G401.6 (cell line): Measurements from ENCODE around the gene KIRREL3.

Experiments used
- FAIRE-seq: peaks from 2 replicates; lab custom pipeline; 2012; peaks lifted over from hg19 to GRCh38; lab: Jason Lieb, UNC

KIRREL3 gene

DNA sequence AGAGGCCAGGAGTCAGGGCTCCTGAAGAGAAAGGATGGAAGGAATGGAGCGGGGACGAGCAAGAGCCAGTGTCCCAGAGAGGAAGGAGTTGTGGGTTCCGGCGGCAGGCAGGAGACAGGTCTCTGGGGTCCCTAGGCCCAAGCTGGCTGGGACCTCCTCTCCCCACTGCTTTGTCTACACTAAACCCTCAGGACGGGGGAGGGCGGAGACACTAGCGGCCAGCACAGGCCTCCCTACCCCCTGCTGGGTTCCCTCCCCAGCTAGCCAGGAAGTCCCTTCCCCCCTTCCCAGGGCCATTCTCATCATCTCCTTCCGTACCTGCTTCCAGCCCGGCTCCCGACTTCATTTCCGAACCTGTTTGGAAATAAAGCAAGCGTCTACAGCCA, 565.6 kb downstream of the KIRREL3 start:
- FAIRE-seq: no peak

GRCh38 chr11:126433989-126434949, 566.3 kb downstream of the KIRREL3 start:
- no peak for FAIRE-seq

- FAIRE-seq: no peak
These were observed 567.2 kb downstream of the KIRREL3 start for GRCh38 chr11:126433244-126433846.

DNA sequence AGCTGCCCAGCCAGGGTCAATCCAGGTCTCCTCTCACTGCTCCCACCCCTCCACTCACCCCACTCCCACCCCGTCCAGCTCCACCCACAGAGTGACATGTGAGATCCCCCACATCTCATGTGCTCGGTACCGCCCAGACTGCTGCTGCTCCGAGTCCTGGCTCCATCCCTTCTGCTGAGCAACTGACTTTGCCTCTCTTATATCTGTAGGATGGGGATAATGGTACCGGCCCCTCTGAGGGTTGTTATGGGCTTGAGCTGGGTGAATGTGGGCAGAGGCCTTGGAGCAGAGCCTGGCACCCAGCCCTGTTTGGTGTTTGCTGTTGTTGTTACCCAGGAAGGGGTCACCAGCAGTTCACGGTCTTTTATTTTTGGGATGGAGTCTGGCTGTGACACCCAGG, 568.0 kb downstream of the KIRREL3 start:
- no peak for FAIRE-seq

DNA sequence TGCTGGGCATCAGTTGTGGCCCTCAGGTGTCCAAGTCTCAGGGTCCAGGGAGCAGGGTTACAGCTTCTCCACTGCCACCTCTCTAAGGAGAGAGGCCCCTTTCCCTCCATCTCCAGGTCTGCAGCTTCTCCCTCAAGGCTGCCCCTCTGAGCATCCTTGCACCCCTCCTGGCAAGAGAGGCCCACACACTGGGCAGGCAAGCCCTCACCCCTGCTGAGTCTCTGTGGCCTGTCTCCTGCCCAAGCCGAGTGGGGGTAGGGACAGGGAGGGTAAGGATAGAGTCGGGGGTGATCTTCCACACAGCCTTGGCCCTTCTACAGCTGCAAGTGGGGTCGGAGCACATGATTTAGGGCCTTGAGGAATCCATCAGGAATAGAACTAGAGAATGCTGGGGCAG, 568.5 kb downstream of the KIRREL3 start:
- FAIRE-seq: no peak

GRCh38 chr11:126431401-126432064, 569.0 kb downstream of the KIRREL3 start:
- FAIRE-seq: no peak

DNA sequence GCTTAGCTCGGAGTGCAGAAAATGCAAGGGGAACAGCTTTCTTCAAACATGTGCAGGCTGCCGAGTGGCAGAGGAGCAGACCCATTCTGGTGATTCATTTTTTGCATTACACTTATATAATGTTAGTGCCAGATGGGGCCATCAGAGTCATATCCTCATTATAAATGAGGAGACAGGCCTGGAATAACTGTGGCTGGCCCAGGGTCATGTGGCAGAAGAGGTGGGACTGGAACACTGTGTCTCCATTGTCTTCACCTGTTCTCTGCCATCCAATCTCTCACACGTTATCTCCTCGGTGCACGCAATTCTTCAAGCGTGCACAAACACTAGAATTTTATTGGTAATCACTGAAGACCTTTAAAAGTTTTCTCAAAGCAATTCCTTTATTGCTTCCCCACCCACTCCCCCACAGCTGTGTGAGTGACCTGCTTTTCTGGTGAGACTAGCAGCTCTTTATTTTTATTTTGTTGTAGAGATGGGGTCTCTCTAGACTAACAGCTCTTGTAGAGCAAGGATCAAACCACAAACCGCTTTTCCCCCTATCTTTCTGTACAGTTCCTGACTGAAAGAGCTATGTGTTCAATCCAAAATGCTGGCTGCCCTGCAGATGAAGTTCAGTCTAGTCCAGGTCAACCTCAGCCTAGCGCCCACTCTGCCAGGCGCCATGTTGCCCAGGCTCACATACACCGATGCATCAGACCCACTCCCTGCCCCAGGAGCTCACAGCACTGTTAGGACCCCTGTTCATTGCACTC, 569.8 kb downstream of the KIRREL3 start:
- no peak for FAIRE-seq

GRCh38 chr11:126426820-126427749, 573.5 kb downstream of the KIRREL3 start:
- FAIRE-seq: no peak

- FAIRE-seq: no peak
These were observed 574.5 kb downstream of the KIRREL3 start for GRCh38 chr11:126426106-126426505.

GRCh38 chr11:126424471-126425039, 576.0 kb downstream of the KIRREL3 start:
- no peak for FAIRE-seq

DNA sequence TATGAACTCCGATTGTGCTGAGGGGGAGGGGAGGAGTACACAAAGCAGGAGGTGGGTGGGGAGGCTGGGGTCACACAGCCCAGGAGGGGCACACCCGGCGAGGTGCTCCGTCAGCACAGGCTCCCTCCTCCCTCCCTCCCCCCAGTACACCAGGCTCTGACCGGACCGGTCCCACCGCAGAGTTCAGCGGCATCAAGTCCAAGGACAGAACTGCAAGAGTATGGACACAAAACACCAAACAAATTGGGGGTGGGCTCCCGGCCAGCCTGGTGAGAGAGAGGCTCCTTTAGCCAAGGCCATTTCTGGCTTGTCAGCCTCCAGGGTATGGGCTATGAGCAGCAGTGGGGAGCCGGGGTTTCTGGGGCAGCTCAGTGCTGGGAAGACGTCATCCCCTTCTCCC, 576.8 kb downstream of the KIRREL3 start:
- FAIRE-seq: no peak

GRCh38 chr11:126423154-126423553, 577.4 kb downstream of the KIRREL3 start:
- no peak for FAIRE-seq

- FAIRE-seq: no peak
These were observed 578.1 kb downstream of the KIRREL3 start for GRCh38 chr11:126422446-126422845.

DNA sequence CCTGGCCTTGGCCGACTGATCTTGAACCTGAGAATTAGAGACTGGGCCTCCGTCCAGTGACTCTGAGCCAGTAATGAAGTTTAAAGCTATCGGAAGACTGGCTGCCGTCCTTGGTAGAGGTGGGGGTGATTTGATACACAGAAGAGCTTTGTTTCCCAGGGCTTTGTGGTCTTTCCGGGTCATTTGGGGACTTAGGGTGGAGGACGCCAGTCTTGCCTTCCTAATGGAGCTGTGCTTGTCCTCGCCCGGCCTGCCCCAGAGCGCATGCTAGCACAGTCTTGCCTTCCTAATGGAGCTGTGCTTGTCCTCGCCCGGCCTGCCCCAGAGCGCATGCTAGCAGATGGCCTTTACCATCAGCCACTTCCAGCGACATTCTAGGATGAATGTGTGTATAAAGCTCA, 579.3 kb downstream of the KIRREL3 start:
- no peak for FAIRE-seq

DNA sequence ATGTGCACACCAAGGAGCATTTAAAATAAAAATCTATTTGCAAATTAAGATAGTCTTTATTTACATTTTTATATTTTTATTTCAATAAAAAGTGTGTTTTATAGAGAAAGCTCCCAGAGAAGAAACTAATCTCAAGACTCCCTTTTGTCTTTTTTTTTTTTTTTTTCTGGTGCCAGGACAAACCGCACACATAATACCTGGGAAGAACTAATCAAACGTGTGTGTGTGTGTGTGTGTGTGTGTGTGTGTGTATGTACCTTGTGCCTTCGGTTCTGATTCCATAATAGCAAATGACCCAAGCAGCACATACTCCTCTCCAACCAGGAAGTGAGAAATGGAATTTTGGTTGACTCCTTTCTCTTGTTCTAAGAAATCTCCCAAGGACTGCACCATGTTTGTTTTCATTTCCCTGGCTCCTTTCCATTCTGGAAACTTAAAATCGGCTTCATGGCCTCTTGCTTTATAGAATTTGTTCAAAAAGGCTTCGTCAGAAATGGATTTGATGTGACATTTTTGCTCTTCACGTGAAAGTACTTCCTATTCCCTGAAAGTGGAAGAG, 579.8 kb downstream of the KIRREL3 start:
- no peak for FAIRE-seq

GRCh38 chr11:126419801-126420697, 580.5 kb downstream of the KIRREL3 start:
- no peak for FAIRE-seq

DNA sequence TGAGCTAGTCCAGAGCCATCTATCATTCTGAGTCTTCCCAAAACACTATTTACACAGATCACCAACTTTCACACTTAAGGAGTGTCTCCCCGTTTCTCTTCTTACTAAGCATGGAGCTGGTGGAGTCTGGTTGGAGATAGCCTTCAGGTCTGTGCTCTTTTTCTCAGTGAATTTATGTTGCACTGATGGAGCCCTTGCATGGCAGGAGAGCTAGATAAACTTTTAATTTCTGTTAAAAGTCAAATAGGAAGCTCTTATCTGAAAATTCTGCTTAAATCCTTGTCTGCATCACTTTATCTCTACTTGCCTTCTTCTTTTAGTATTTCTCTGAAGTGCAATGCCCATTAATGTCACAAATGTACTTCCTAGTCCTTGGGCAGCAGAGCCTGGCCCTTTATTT, 581.7 kb downstream of the KIRREL3 start:
- no peak for FAIRE-seq

DNA sequence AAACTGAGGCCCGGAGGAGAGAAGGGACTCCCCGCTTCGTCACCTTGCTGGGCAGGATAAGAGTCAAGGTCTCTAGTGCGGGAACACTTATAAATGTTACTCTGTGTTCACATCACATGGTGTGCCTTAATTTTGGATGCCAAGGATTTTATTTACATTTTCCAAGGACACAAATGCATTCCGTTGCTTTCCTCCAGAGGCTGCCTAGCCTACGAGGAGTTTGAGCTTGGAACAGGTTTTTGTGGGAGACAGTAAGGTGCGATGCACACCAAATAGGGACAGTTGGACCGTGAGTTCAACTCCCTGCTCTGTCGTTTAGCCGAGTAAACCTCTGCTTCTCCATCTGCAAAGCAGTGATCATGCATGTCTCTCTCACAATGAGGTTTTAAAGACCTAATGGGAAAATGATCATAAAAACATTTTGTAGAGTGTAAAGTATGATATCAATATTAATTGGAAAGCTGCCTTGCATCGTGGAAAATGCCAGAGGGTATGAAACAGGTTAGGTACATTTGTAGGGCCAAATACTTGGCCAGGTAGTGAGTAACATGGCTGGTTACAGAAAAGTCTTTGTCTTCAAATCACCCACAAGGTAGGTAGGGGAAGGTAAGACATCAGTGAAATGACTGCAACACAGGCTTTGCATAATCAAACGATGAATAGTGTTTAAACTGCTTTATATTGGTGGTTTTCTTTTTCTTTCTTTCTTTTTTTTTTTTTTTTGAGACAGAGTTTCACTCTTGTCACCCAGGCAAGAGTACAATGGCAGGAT, 583.3 kb downstream of the KIRREL3 start:
- no peak for FAIRE-seq
